ENCODE measurements around the gene PSAPL1. TPM values are rescaled to one million over a fixed set of nuclear protein-coding genes. Genes with fewer than 3 reads are reported as not detected.

PSAPL1 gene
- total RNA-seq, 1 experiment from 2014 or later, result 0.15 TPM

- no peak for DNase-seq
- H3K4me3 ChIP-seq, result no peak overlapping the region
- intact Hi-C loops (cut with micrococcal nuclease; ENCODE audit: unreplicated experiment), result no loop called here
- H3K79me2 ChIP-seq (ENCODE audit: low read depth), result no peaks in the 10 kb centered on the region
- H3K9me3 ChIP-seq (ENCODE audit: insufficient read depth, low read depth), result no peaks in the 10 kb centered on the region; the same call in 1 of the 2 replicates
- H4K20me1 ChIP-seq (ENCODE audit: insufficient read depth), result no peaks in the 10 kb centered on the region
- CTCF ChIA-PET, result no interaction called here
- peaks cover 3% of the 10 kb centered on the region for H3K4me1 ChIP-seq (replicated peaks; ENCODE audit: insufficient read depth)
- no peaks in the 10 kb centered on the region for H3K36me3 ChIP-seq (ENCODE audit: low read depth)
- H2AFZ ChIP-seq, result no peak overlapping the region
- BruUV-seq (replicated peaks), result no TSS peak
- no peaks in the 10 kb centered on the region for H3K27me3 ChIP-seq (ENCODE audit: insufficient read depth, low read depth)
- POLR2A ChIA-PET (ENCODE audit: unreplicated experiment), result no interaction called here
- H3K27ac ChIP-seq, result no peak overlapping the region
- H3F3A ChIP-seq (ENCODE audit: insufficient read depth, low read depth), result peaks cover 3% of the 10 kb centered on the region; the same call in 1 of the 2 replicates
- no peak for TF ChIP-seq CTCF (conservative IDR thresholded peaks at IDR 0.05)
- no peak for TF ChIP-seq EZH2 (IDR thresholded peaks at IDR 0.05; ENCODE audit: low read depth)
- no peak overlapping the region for H3K4me2 ChIP-seq
- no peaks in the 10 kb centered on the region for H3K9me2 ChIP-seq (ENCODE audit: insufficient read depth)
These were observed 26.6 kb downstream of the PSAPL1 start for GRCh38 chr4:7408166-7408565.

GRCh38 chr4:7403001-7403400 is 31.7 kb downstream of the PSAPL1 start:
- no peaks in the 10 kb centered on the region for H3K27me3 ChIP-seq (ENCODE audit: insufficient read depth, low read depth)
- H3K79me2 ChIP-seq (ENCODE audit: low read depth), result no peaks in the 10 kb centered on the region
- intact Hi-C loops (cut with micrococcal nuclease; ENCODE audit: unreplicated experiment), result no loop called here
- TF ChIP-seq EZH2 (IDR thresholded peaks at IDR 0.05; ENCODE audit: low read depth) (no peak), CTCF (conservative IDR thresholded peaks at IDR 0.05) (no peak)
- H3K4me2 ChIP-seq, result peak overlapping the region; percentile 65
- CTCF ChIA-PET, result no interaction called here
- H3K9me2 ChIP-seq (ENCODE audit: insufficient read depth), result no peaks in the 10 kb centered on the region
- no peaks in the 10 kb centered on the region for H4K20me1 ChIP-seq (ENCODE audit: insufficient read depth)
- no peaks in the 10 kb centered on the region for H3K9me3 ChIP-seq (ENCODE audit: insufficient read depth, low read depth)
- peak; percentile 28 to 75 for DNase-seq
- peak overlapping the region; percentile 68 for H3K27ac ChIP-seq
- H2AFZ ChIP-seq, result no peak overlapping the region
- no peaks in the 10 kb centered on the region for H3K36me3 ChIP-seq (ENCODE audit: low read depth)
- POLR2A ChIA-PET (ENCODE audit: unreplicated experiment), result interaction anchor here (0.6 to 0.7 kb wide), 2 partner anchors 302 to 743 kb away, joined by 3 read pairs; no protein-coding TSS in a partner anchor
- peaks cover 16% of the 10 kb centered on the region for H3F3A ChIP-seq (ENCODE audit: insufficient read depth, low read depth)
- no peak overlapping the region for H3K4me3 ChIP-seq
- peaks cover 16% of the 10 kb centered on the region for H3K4me1 ChIP-seq (replicated peaks; ENCODE audit: insufficient read depth)
- BruUV-seq (replicated peaks), result no TSS peak

GRCh38 chr4:7402526-7402925 is 32.2 kb downstream of the PSAPL1 start:
- CTCF ChIA-PET, result no interaction called here
- no peak overlapping the region for H2AFZ ChIP-seq
- H3K9me3 ChIP-seq (ENCODE audit: insufficient read depth, low read depth), result no peaks in the 10 kb centered on the region
- H3F3A ChIP-seq (ENCODE audit: insufficient read depth, low read depth), result peaks cover 16% of the 10 kb centered on the region
- H3K4me1 ChIP-seq (replicated peaks; ENCODE audit: insufficient read depth), result peaks cover 16% of the 10 kb centered on the region
- no peaks in the 10 kb centered on the region for H3K79me2 ChIP-seq (ENCODE audit: low read depth)
- peak overlapping the region; percentile 68 for H3K27ac ChIP-seq
- peak overlapping the region; percentile 65 for H3K4me2 ChIP-seq
- DNase-seq, result peak; percentile 43 to 86
- no peak overlapping the region for H3K4me3 ChIP-seq
- BruUV-seq (replicated peaks), result no TSS peak
- POLR2A ChIA-PET (ENCODE audit: unreplicated experiment), result interaction anchor here (0.6 to 0.7 kb wide), 3 partner anchors 55 to 742 kb away, joined by 3 read pairs; no protein-coding TSS in a partner anchor
- no peaks in the 10 kb centered on the region for H3K36me3 ChIP-seq (ENCODE audit: low read depth)
- H3K27me3 ChIP-seq (ENCODE audit: insufficient read depth, low read depth), result no peaks in the 10 kb centered on the region
- intact Hi-C loops (cut with micrococcal nuclease; ENCODE audit: unreplicated experiment), result no loop called here
- no peaks in the 10 kb centered on the region for H3K9me2 ChIP-seq (ENCODE audit: insufficient read depth)
- TF ChIP-seq CTCF (conservative IDR thresholded peaks at IDR 0.05), result no peak
- no peak for TF ChIP-seq EZH2 (IDR thresholded peaks at IDR 0.05; ENCODE audit: low read depth)
- H4K20me1 ChIP-seq (ENCODE audit: insufficient read depth), result no peaks in the 10 kb centered on the region

Measured in PC-9 (cell line).